HepG2 (cell line): ENCODE measurements around the gene TBXA2R. TPM values are rescaled to one million over a fixed set of nuclear protein-coding genes. Genes with fewer than 3 reads are reported as not detected.

Experiments
- ARNT2 ChIP-seq: sonication (generic); formaldehyde crosslinking; IDR thresholded peaks from 2 replicates; pipeline ENCODE4 v1.8.0; 2022; ENCODE audit warnings: mild to moderate bottlenecking, low read depth, missing genetic modification reagents, moderate library complexity
- CEBPZ ChIP-seq: IDR thresholded peaks from 2 replicates; pipeline ENCODE4 v1.6.1; 2012; ENCODE audit warnings: low read length, improper control_type of control experiment
- GPN1 ChIP-seq: sonication (generic); formaldehyde crosslinking; IDR thresholded peaks from 2 replicates; pipeline ENCODE4 v1.5.1; 2020; ENCODE audit warnings: missing genetic modification reagents, borderline replicate concordance
- HNRNPUL1 ChIP-seq: fragments of 200-400 bp; formaldehyde crosslinking; IDR thresholded peaks from 2 replicates; pipeline ENCODE4 v1.6.1; 2017; ENCODE audit warnings: low read depth, mild to moderate bottlenecking, low read length, moderate library complexity
- JARID2 ChIP-seq: sonication (generic); formaldehyde crosslinking; IDR thresholded peaks from 2 replicates; pipeline ENCODE4 v1.8.1; 2023; ENCODE audit warnings: missing genetic modification reagents, inconsistent platforms; ENCODE audit not compliant: insufficient replicate concordance
- MIER2 ChIP-seq: IDR thresholded peaks from 2 replicates; pipeline ENCODE4 v1.6.1; 2016; ENCODE audit warnings: missing biosample characterization, missing genetic modification reagents
- MLXIP ChIP-seq: sonication (generic); formaldehyde crosslinking; IDR thresholded peaks from 2 replicates; pipeline ENCODE4 v1.9.0; 2021; ENCODE audit warnings: missing genetic modification reagents, borderline replicate concordance
- RFXAP ChIP-seq: sonication (generic); formaldehyde crosslinking; IDR thresholded peaks from 2 replicates; pipeline ENCODE4 v1.4.0; 2020; ENCODE audit warnings: missing genetic modification reagents, borderline replicate concordance
- SMAD9 ChIP-seq: sonication (generic); formaldehyde crosslinking; IDR thresholded peaks from 2 replicates; pipeline ENCODE4 v1.5.1; 2020; ENCODE audit warnings: mild to moderate bottlenecking, missing genetic modification reagents
- STAT5B ChIP-seq: sonication (generic); formaldehyde crosslinking; IDR thresholded peaks from 2 replicates; pipeline ENCODE4 v1.4.0; 2020; ENCODE audit warnings: missing genetic modification reagents
- TCF7 ChIP-seq: sonication (generic); IDR thresholded peaks from 2 replicates; pipeline ENCODE4 v1.6.1; 2016; ENCODE audit warnings: antibody characterized with exemption, low read depth
- TIGD3 ChIP-seq: sonication (generic); formaldehyde crosslinking; IDR thresholded peaks from 2 replicates; pipeline ENCODE4 v1.5.1; 2020; ENCODE audit warnings: mild to moderate bottlenecking, missing genetic modification reagents, borderline replicate concordance
- ZNF33A ChIP-seq: sonication (generic); formaldehyde crosslinking; IDR thresholded peaks from 2 replicates; pipeline ENCODE4 v1.5.1; 2020; ENCODE audit warnings: missing genetic modification reagents, mild to moderate bottlenecking, moderate library complexity, borderline replicate concordance
- ZSCAN9 ChIP-seq: IDR thresholded peaks from 2 replicates; pipeline ENCODE4 v1.6.1; 2016; ENCODE audit warnings: borderline replicate concordance
- polyA plus RNA-seq, 8 experiments: library from polyadenylated mRNA; depleted of rRNA in 3 of 8; stranded (reverse) in 7 of 8; unstranded in 1 of 8; fragments of >200 nt; fragmentation: Illumina TruSeq in 4 of 8; extraction: Trizol in 4 of 8; gene quantifications; 2 replicates each; pipeline versions ENCODE4 v1.2.1 to v1.2.3, GENCODE V29; 2011 to 2016; ENCODE audit warnings: low read depth in 4 of 8, missing spikeins in 1 of 8, mixed read lengths in 1 of 8; ENCODE audit not compliant: insufficient read depth in 1 of 8
- total RNA-seq, 5 experiments: library from RNA; depleted of rRNA; stranded (reverse); fragments of >200 nt; fragmentation: Illumina TruSeq; extraction: Trizol; gene quantifications; 2 replicates each; pipeline ENCODE4 v1.2.3, GENCODE V29; 2016; ENCODE audit warnings: low read depth in 1 of 5

Gene TBXA2R
- total and polyA plus RNA-seq, 2 of the 13 experiments (the other 11 are each of a cell fraction or from before 2014, with no cell fraction given): 0.09 TPM; not detected in 1

GRCh38 chr19:3556423-3556977 is 50.2 kb downstream of the TBXA2R start (continued):
- TF ChIP-seq MLXIP (CRISPR knock-in tag) (no peak), ZNF33A (CRISPR knock-in tag) (no peak), TIGD3 (no peak), SMAD9 (CRISPR knock-in tag) (no peak), ARNT2 (no peak), STAT5B (CRISPR knock-in tag) (no peak), MIER2 (CRISPR knock-in tag) (no peak), RFXAP (CRISPR knock-in tag) (0 out of 2 replicates have a peak, but pooled peaks have one; percentile 52), TCF7 (no peak), HNRNPUL1 (no peak), ZSCAN9 (CRISPR knock-in tag) (no peak), CEBPZ (no peak), GPN1 (no peak), JARID2 (no peak)
